RPMI7951 (cell line): ENCODE measurements around the gene G2E3. TPM values are rescaled to one million over a fixed set of nuclear protein-coding genes. Genes with fewer than 3 reads are reported as not detected.
"Not testable (repeated sequence)": the region's sequence is repeated elsewhere in the genome, so short reads cannot be mapped to it uniquely, and the experiment has no call there.

ENCODE experiments used
- DNase-seq: peaks from one replicate; pipeline ENCODE4 v3.0.0-alpha.2; 2012; ENCODE audit warnings: low read depth
- total RNA-seq: library from RNA; depleted of rRNA; stranded (reverse); fragments of >200 nt; shearing (Covaris generic); gene quantifications from 2 replicates; pipeline ENCODE4 v1.2.3, GENCODE V29; 2014

G2E3 gene
- total RNA-seq, 1 experiment from 2014 or later = 39.8 TPM

DNA sequence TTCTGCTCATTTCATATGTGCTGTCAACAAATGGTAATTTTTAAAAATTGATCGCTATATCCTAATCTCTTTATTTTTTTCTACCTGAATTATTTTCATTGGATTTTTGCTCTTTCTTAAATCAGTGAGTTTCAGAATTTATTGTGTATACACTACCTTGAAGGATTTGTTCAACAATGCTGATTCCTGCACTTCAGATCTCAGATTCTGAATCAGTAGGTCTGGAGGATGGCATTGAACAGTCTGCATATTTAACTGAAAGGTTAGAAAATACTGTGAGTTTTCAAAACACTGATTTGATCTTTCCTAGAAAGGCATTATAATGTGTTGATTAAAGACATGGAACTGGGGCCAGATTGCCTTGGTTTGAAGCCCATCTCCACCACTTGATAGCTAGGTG lies 1.6 kb downstream of the G2E3 start:
- DNase-seq = no peak

DNA sequence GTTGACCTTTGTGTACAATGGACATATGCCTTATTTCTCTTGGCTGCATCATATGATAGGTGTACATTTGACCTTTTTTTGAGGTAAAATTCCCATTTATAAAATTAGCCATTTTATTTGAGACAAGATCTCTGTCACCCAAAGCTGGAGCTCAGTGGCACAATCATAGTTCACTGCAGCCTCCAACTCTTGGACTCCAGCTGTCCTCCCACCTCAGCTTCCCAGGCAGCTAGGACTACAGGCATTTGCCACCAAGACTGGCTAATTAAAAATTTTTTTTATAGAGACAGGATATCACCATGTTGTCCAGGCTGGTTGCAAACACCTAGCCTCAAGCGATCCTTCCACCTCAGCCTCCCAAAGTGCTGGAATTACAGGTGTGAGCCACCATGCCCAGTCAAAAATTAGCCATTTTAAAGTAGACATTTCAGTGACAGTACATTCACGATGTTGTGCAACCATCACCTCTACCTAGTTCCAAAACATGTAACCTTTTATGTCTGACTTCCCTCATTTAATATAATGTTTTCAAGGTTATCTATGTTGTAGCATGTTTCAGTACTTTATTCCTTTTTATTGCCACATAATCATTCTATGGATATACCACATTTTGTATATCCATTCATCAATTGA lies 5.4 kb downstream of the G2E3 start:
- DNase-seq = no peak

DNA sequence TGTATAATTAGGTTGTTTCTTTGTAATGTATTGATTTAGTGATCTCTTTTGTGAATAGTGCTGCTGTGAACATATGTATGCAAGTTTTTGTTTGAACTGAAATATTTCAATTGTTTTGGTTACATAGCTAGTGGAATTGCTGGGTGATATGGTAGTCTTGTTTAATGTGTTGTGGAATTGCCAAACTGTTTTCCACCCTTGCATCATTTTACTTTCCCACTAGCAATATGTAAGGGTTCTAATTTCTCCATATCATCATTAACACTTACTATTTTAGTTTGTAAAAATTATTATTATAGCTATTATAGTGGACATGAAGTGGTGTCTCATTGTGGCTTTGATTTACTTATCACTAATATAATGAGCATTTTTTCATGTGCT lies 5.9 kb downstream of the G2E3 start:
- DNase-seq = no peak

DNA sequence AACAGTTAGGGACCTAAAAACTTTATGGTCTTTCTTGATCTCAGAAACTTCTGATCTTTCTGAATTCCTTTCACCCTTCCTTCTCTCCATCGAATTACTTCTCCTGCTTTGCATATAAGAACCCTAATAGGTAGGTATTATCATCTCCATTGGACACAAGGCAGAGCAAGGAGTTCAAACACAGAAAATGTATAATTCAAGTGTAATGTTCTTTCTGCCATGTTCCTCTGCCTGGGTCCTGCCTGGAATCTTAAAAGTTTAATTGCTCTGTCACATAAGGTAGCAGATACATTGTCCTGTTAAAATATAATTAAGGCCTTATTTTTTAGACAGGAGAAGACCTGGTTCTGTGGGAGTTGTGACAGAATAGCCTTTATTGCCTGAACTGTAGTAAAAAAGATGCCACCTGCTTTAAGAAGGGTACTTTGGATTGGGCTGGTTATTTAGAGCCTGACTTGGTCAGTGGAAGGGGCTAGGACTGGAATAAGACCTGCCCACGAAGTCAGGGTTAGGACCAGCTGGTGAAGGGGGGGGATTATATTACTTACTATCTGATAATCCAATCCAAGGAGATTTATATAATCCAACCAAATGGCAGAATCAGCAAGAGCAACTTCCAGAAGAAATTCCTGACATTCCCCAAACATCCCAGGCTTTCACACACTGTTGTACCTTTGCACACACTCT lies 10.4 kb downstream of the G2E3 start:
- no peak for DNase-seq

DNA sequence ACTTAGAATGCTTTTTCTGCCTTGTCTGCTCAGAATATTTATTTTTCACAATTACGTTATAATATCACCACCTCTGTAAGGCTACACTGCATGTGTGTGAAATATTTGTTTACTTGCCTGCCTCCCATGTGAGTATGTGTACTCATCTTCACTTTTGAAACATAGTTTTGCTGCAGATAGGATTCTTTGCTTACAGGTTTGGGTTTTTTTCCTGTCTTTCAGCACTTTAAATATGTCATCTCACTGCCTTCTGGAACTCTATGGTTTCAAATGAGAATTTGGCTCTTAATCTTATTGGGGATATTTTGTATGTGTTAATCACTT lies 10.9 kb downstream of the G2E3 start:
- no peak for DNase-seq

DNA sequence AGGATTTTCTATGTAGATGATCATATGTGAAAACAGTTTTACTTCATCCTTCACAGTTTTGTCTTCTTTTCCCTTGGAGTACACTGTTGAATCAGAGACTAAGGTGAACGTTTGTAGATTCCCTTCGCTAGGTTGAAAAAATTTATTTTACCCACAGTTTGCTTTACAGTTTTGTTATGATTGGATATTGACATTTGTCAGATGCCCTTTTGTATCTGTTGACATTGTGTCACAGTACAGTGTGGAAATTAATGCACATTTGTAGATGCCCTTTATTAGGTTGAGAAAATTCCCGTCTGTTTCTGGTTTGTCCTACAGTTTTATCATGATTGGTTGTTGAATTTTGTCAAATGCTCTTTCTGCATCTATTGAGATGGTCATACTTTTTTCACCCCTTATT lies 13.3 kb downstream of the G2E3 start:
- no peak for DNase-seq

DNA sequence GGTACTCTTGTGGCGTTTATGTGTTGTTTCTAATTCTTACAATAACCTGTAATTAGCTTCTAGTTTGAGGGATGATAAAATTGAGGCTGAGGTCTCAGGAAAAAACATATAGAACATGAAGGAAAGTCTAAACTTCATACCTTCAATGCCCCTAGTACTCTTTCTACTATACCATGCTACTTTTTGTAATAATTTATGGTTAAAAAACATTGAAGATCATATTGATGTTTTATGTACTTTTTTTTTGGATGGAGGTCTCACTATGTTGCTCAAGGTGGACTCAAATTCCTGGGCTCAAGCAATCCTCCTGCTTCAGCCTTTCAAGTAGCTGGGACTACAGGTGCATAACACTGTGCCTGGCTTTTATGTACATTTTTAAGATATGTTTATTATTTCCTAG lies 13.8 kb downstream of the G2E3 start:
- no peak for DNase-seq

DNA sequence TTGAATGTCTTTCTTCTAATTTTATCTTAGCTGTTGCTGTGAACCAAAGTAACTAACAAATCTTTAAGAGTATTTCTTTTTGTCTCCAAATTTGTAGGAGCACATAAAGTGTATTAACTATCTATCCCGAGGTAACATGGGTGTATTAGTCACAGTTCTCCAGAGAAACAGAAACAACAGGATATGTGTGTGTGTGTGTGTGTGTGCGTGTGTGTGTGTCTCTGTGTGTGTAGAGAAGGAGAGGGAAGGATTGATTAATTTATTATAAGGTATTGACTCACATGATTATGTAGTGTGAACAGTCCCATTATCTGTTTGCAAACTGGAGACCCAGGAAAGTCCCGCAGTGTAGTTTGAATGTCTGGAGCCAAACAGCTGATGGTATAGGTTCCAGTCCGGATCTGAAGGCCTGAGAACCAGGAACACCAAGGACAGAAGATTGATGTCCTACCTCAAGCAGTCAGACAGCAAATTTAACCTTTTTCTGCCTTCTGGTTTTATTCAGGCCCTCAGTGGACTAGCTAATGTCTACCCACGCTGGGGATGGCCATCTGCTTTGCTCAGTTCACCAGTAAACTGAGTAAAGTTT lies 14.4 kb downstream of the G2E3 start:
- DNase-seq = peak; percentile 64

DNA sequence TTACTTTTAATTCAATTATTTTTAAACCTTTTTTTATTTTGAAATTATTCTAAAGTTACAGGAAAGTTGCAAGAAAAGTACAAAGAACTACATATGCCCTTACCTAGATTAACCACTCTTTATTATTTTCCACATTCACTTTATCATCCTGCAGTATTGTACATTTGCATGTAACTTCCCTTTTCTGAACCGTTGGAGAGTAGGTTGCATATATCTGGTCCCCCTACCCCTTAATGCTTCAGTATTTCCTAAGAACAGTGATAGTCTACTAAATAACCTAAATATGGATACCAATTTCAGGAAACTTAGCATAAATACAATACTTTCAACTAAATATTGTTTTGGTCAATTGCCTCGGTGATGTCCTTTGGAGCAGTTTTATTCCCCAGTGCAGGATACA lies 15.0 kb downstream of the G2E3 start:
- DNase-seq = no peak

DNA sequence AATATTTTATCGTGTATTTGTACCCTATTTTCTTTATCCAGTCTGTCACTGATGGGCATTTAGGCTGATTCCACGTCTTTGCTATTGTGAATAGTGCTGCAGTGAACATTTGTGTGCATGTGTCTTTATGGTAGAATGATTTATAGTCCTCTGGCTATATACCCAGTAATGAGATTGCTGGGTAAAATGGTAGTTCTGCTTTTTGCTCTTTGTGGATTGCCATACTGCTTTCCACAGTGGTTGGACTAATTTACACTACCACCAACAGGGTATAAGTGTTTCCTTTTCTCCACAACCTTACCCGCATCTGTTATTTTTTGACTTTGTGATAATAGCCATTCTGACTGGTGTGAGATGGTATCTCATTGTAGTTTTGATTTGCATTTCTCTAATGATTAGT lies 15.8 kb downstream of the G2E3 start:
- DNase-seq = not testable (repeated sequence)

DNA sequence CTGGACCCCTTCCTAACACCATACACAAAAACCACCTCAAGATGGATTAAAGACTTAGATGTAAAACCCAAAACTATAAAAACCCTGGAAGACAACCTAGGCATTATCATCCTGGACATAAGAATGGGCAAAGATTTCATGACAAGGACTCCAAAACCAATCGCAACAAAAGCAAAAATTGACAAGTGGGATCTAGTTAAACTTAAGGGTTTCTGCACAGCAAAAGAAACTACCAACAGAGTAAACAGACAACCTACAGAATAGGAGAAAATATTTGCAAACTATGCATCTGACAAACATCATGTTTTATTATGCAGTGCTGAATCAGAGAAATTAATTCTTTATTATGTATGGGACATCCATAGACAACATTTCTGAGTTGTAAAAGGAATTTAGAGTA lies 17.4 kb downstream of the G2E3 start:
- not testable (repeated sequence) for DNase-seq

DNA sequence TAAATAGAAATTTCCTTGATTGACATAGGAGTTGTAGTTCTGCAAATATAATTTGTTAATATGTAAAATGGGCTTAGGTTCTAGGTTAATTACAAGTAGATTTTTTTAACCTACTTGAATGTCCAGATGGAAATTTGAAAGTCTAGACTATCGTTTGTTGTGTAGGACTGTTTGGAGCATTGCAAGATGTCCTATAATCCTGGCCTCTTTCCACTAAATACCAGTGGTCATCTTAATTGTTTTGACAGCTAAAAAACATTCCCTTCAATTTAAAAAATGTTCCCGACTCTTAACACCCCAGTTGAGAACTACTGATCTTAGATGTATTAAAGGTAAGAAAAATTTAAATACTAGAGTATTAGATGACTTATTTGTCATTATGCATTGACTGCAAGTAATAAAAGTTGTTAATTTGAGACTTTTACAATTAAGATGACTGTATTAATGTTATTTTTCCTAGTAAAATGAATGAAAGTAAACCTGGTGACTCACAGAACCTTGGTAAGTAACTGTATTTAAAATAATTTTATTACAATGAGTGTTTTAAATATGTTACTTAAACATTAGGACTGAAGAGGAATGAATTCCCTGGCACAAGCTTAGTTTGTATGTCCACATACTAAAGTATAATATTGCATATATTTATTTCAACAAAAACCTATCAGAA lies 21.8 kb downstream of the G2E3 start:
- no peak for DNase-seq

DNA sequence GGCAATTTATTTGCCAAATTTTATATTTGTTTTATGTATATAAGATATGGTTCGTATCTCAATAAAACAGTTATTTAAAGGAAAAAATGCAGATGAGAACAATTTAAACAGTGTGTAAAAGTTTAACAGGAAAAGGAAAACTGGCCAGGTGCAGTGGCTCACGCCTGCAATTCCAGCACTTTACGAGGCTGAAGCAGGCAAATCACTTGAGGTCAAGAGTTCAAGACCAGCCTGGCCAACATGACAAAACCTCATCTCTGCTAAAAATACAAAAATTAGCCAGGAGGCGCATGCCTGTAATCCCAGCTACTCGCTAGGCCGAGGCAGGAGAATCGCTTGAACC lies 22.3 kb downstream of the G2E3 start:
- no peak for DNase-seq

DNA sequence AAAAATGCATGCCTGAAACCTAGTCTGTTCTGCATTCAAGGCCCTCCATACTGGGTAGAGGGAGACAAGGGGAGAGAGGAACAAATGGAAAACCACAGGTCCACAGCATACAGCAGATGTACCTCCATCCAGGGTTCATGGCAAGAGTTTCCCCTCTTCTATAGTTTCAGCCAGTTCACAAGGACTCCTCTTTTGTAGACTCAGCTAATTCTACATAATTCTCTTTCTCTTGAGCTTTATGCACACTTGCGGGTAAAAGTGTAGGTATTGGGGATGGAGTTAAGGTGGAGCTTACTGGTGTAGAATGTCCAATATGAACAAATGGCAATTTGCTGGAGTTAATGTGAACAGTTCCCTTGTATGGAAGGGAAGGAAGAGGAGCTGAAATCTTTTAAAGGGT lies 23.4 kb downstream of the G2E3 start:
- DNase-seq = no peak

DNA sequence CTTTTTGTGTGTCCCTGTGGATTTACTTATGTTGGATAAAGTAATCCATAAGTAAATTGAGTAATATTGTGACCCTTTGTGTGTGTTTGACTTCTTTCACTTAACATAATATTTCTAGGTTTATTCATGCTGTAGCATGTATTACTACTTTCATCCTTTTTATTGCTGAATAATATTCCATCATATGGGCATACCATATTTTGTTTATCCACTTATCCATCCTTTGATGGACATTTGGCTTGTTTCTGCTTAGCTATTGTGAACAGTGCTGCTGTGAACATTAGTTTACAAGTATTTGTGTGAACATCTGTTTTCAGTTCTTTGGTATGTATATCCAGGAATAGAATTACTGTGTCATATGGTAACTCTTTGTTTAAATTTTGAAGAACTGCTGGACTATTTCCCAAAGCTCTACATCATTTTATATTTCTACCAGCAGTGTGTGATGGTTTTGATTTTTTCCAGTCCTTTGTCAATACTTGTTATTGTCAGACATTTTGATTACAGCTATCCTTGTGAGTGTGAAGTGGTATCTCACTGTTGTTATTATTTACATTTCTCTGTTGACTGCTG lies 25.2 kb downstream of the G2E3 start:
- DNase-seq = no peak

DNA sequence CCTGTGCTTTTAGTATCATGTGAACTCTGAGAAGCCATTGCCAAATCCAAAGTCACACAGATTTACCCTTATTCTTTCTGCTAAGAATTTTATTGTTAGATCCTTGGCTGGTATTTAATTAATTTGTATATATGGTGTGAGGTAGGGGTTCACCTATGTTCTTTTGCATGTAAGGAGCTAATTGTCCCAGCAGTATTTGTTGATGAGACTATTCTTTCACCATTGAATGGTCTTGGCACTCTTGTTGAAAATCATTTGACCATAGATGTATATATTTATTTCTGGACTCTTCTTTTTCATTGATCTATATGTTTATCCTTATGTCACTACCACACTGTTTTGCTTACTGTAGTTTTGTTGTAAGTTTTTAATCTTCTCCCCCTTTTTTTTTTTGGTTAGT lies 26.2 kb downstream of the G2E3 start:
- no peak for DNase-seq

DNA sequence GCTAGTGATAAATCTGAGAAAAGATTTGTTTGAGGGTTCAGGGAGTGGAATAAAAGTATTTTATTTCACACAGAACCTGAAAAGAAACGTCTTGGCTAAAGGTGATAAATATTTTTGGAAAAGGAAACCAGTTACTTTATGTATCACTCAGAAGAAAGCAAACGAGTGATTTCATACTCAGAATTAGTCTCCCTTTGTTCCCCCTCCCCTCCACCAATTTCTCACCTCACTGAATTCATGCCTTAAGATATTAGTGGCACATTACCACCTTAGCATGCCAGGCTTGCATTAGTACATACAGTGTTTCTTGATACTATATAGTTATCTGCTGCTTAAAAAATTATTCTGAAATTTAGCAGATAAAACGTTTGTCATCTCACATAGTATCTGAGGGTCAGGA lies 28.2 kb downstream of the G2E3 start:
- no peak for DNase-seq

DNA sequence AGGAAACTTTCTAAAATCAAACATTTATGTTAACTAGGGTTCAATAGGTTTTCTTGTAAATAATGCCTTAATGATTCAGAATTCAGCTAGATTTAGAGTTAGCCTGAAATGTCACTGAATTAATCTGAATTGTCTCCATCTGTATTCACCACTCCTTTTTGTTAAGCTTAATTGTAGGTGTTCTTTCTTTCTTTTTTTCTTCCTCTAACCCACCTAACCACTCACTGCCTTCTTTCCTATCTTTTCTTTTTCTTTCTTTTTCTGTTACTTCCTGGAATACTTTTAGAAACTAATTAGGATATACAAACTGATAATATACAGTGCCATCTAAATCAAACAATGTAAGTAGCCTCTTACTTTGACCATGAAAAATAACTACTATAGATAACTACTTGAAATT lies 29.9 kb downstream of the G2E3 start:
- no peak for DNase-seq

DNA sequence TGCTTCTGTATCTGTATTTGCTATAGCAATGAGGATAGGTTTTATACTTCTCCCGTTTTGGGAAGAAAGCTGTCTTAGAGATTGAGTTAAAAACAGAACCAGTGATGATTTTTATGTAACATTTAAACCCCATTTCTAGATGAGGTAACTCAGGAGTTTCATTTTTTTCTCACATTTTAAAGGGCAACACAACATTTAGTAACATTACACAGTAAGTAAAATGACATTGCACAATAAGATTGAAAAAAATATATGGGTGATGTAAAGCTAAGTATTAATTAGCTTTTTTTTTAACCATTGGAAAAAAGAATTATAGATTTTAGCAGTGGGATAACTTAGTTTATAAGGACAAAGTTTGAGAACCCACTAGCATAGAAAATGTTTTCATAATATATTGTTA lies 38.0 kb downstream of the G2E3 start:
- DNase-seq = no peak

DNA sequence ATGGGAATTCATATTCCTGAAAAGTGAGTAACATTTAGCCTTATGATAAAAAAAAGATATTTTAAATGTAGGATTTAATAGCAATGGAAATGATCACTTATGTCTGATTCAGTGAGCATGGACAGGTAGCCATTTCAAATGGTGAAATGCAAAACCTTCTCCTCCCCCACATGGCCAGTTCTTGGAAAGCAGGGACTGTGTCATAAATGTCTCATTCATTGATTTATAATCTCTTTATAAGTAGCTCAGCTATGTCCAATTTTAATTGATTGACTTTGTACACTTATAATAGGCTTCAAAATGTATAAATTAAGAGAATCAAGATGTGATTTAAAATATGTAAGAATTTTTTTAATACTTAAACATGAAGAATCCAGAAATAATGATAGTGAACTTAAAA lies 38.5 kb downstream of the G2E3 start:
- DNase-seq = no peak

DNA sequence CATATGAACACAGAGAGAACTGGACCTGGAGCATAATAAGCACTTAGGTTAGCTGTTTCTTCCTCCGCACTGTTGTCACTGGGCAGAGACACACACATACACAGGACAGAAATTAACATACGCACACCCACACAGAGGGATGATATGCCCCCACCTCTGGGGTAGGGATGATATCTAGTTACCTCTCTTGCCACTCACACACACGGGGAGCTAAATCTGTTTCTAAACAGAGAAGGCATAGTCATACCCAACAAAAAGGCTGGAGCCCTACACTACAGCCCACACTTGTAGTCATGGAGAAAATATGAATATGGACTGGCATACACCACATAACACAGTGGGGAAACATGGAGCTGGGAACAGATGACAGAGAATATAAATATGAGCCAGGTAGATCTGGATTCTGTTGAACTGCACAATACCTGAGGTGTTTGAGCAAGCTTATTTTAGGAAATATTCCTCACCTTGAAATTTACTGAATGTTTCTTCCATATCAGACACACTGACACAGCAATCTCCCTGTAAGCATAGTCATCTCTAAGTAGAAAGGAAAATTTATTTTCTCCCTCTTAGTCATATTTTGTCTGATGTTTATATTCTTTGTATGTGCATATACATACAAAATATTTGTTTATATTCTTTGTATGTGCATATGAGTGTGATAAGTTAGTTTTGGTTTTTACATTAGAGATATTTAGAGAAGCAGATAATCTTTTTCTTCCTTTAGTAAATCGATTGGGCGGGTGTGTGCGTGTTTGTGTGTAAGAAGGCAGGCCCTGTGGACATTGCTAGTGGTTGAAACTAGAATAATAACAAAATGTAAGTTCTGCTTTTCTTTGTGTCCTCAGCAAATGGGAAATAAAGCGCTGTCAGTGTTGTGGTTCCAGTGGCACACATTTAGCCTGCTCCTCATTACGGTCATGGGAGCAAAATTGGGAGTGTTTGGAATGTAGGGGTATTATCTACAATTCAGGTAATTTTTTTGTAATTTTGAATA lies 42.3 kb downstream of the G2E3 start:
- no peak for DNase-seq

DNA sequence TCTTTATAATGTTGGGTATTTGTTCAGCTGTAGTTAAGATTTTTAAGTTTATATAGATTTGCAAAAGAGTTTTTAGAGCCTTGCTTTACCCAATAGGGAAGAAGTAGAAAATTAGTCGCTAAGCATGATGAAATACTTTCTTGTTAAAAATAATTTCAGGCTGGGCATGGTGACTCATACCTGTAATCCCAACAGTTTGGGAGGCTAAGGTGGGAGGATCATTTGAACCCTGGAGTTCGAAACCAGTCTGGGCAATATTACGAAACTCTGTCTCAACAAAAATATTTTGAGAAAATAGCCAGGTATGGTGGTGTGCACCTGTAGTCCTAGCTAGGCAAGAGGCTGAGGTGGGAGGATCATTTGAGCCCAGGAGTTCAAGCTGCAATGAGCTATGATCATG lies 44.4 kb downstream of the G2E3 start:
- DNase-seq = no peak
